NCI-H2107 treated with DMSO at 0.1 percent for 48 hours (cell line): Measurements from ENCODE around the gene BYSL.

ENCODE experiments used
- DNase-seq: peaks from one replicate; lab custom pipeline; 2025; ENCODE audit not compliant: unreplicated experiment; lab: John Stamatoyannopoulos, UW

Gene BYSL

DNA sequence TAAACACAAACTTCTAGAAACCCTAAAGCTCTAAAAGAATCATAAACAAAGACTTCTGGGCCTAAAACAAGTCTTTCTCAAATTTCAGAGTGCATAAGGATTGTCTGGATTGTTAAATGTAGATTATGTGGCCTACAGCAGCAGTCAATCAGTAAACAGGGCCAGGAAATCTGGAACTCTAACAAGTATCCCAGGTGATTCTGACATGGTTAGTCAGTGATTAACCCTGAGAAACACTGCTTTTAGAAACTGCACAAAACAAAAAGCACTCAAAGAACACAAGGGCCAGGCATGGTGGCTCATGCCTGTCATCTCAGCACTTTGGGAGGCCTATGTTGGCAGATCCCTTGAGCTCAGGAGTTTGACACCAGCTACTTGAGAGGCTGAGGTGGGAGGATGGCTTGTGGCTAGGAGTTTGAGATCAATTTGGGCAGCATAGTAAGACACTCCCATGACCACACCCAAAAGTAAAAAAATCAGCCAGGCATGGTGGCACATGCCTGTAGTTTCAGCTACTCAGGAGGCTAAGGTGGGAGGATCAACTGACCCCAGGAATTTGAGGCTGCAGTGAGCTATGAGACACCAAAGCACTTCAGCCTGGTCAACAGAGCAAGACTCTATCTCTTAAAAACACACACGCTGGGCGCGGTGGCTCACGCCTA is 6.3 kb upstream of the BYSL start:
- no peak for DNase-seq

- no peak for DNase-seq
These were observed 3.8 kb upstream of the BYSL start for GRCh38 chr6:41917528-41917927.

- no peak for DNase-seq
These were observed 356 bp downstream of the BYSL start for GRCh38 chr6:41921712-41921998.

GRCh38 chr6:41922154-41922553 is 855 bp downstream of the BYSL start:
- DNase-seq, result no peak

- no peak for DNase-seq
These were observed 6.0 kb downstream of the BYSL start for GRCh38 chr6:41927253-41927652.

GRCh38 chr6:41929924-41930323 is 8.6 kb downstream of the BYSL start:
- DNase-seq, result no peak

- DNase-seq, result no peak
These were observed 10.5 kb downstream of the BYSL start for GRCh38 chr6:41931792-41932191.

DNA sequence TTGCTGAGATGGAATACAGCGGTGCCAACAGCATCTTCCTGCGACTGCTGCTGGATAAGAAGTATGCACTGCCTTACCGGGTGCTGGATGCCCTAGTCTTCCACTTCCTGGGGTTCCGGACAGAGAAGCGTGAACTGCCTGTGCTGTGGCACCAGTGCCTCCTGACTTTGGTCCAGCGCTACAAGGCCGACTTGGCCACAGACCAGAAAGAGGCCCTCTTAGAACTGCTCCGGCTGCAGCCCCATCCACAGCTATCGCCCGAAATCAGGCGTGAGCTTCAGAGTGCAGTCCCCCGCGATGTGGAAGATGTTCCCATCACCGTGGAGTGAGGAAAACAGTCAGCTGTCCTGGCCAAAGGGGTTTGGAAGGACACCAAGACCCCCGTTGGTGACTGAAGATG is 11.1 kb downstream of the BYSL start:
- no peak for DNase-seq

- no peak for DNase-seq
These were observed 13.2 kb downstream of the BYSL start for GRCh38 chr6:41934278-41935192.

GRCh38 chr6:41935193-41935574 is 13.9 kb downstream of the BYSL start:
- no peak for DNase-seq

GRCh38 chr6:41935685-41936072 is 14.4 kb downstream of the BYSL start:
- DNase-seq, result no peak

DNA sequence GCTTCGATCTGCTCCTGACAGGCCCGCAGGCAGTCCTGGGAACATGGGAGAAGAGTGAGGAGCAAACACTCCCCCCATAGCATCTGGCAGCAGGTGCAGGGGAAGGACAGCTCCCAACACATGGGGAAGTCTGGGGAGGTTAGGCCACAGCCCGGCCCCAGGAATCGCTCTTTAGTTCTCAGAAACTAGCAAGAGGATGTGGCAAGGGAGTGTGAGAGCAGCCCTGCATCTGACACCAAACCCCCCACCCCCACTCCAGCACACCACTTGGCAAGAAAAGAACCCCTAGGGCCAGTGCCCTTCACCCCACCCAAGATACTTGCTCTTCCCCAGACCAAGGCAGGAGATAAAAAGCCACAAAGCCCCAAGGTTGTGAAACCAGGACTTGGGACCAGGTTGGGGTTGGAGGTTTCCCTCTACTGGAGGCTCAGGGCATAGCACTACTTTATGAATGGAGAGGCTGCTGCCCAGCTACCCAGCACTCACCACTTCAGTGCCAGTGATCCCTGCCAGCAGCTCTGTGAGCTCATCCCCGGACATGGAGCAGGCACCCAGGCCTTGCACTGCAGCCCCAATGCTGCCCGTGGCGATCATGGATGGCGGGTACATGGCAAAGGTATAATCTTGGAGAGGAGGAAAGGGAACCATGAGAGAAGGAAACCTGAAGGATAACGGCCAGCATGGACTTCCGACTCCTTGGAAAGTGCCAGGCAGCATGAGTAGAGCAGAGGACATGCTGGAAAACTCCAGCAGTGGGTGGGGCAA is 15.0 kb downstream of the BYSL start:
- DNase-seq, result peak; percentile 10

DNA sequence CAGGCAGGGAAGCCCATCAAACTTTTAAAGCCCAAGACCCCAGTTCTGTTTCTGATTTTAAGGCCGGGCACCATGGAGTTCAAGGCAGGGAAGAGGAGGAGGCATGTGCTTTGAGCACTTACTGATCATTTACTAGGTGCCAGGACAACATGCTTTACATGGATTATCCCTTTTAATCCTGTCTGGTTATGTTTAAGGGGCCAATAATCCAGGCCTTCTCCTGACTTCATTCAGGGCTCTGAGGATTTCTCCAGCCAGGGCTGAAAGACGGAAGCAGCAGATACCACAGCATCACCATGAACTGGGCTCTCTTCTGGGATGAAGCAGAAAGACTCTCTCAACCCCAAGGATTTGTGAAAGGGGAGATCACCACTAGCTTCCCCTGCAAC is 16.2 kb downstream of the BYSL start:
- no peak for DNase-seq

- DNase-seq, result no peak
These were observed 16.7 kb downstream of the BYSL start for GRCh38 chr6:41937861-41938574.

GRCh38 chr6:41938590-41939175 is 17.4 kb downstream of the BYSL start:
- no peak for DNase-seq

GRCh38 chr6:41939176-41939847 is 18.0 kb downstream of the BYSL start:
- DNase-seq, result no peak

DNA sequence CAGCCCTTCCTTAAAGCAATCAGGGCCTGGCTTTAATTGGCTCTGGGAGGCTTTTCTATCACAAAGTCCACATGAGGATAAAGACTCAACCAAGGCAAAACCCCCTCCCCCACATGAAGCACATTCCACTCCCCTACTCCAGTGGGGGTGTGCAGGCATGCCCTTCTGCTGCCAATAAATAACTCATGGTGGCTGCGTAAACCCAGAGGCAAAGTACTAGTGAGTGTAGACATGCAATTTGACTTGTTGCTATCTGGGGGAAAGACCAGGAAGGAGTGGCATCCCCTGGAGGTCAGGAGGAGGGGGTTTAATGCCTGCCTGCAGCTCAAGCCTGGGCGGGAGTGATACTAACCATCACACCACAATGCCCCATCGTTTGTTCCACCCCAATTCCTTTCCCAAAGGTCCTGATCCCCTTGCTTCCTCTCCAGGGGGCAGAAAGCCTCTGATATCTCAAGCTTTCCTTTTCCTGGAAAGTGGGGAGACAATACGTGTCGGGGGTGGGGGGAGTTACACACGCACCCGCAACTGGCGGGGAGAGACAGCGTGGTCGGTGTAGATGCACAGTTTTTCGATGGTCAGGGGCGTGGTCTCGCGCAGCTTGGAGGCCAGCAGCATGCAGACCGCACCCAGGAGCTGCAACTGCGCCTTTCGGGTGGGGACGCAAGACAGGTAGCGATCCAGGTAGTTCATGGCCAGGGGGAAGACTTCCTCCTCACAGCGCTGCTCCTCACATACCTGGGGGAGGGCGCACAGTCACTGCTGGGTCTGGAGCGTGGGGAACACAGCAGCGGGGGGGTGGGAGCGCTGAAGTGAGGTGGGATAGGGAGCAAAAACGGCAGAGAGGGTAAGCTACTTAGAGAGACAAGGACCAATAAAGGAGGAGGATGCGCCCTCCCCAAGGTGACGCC is 18.8 kb downstream of the BYSL start:
- no peak for DNase-seq

DNA sequence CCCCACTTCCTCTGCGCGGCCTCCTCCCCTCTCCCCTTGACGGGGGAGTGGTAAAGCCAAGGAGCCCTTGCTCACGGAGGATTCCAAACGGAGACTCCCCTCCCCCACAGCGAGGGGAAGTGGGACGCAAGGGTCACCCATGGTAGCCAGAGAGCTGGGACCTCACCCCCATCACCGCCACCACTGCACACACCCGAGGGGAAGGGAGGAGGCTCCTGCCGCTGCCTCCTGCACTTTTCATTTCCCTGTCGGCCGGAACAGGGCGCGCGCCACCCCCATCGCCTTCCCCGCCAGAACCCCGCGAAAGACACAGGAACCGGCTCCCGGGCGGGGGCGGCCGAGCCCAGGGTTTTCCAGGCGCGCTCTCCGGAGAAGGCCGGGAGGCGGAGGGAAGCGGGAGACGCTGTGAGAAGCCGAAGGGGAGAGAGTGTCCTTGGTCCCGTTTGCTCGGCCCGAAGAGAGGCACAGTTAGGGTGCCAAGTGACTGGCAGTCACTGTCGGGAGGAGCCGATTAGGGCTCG is 19.5 kb downstream of the BYSL start:
- peak; percentile 0 for DNase-seq
